Measurements from ENCODE around the gene NUDT7.

The NUDT7 gene

DNA sequence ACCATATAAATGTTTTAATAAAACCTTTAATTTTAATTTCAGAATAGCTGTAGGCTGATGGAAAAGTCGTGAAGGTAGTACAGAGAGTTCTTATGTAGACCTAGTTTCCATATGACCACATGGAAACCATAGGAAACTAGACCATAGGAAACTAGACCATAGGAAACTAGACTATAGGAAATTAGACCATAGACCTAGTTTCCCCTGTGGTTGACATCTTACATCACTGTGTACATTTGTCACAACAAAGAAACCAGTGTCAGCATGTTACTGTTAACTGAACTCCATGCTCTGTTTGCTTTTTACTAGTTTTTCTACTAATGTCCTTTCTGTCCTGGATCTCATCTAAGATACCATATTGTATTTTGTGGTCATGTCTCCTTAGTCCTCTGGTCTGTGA lies 14.6 kb downstream of the NUDT7 start:
- in situ Hi-C loops (cut with HindIII; ENCODE audit: low sequenced_read_pairs) = no loop called here
- TF ChIP-seq, protein P1, sequence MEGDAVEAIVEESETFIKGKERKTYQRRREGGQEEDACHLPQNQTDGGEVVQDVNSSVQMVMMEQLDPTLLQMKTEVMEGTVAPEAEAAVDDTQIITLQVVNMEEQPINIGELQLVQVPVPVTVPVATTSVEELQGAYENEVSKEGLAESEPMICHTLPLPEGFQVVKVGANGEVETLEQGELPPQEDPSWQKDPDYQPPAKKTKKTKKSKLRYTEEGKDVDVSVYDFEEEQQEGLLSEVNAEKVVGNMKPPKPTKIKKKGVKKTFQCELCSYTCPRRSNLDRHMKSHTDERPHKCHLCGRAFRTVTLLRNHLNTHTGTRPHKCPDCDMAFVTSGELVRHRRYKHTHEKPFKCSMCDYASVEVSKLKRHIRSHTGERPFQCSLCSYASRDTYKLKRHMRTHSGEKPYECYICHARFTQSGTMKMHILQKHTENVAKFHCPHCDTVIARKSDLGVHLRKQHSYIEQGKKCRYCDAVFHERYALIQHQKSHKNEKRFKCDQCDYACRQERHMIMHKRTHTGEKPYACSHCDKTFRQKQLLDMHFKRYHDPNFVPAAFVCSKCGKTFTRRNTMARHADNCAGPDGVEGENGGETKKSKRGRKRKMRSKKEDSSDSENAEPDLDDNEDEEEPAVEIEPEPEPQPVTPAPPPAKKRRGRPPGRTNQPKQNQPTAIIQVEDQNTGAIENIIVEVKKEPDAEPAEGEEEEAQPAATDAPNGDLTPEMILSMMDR (IDR thresholded peaks at IDR 0.05; ENCODE audit: low read depth, low read length) = no peak
- no peak for DNase-seq (ENCODE audit: low read depth, low spot score)
- no peak overlapping the region for H3K4me3 ChIP-seq (ENCODE audit: low read depth, low read length)

DNA sequence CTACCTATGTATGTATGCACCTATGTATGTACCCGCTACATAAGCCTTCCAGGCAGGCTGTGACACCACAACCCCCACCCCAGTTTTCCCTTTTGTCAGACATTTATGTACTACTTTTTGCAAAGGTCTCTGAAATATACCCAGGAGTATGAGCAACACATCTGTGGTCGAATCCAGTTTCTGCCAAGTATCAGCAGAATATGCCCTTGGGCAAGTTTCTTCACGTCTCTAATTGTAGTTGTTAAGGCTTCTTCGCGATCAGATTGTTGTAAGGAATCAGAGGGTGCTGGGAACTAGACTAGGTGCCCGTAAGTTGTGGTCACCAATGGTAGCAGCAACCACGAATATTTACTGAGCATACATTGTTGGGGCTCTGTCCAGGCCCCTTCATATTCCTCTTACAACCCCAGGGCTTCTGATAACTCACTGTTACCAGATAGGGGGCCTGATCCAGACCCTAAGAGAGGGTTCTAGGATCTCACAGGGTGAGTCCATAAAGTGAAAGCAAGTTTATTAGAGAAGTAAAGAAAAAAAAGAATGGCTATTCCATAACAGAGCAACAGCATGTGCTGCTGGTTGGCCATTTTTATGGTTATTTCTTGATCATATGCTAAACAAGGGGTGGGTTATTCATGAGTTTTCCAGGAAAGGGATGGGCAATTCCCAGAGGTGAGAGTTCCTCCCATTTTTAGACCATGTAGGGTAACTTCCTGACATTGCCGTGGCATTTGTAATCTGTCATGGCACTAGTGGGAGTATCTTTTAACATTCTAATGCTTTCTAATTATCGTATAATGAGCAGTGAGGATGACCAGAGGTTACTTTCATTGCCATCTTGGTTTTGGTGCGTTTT lies 16.6 kb downstream of the NUDT7 start:
- in situ Hi-C loops (cut with HindIII; ENCODE audit: low sequenced_read_pairs) = no loop called here
- no peak overlapping the region for H3K4me3 ChIP-seq (ENCODE audit: low read depth, low read length)
- no peak for DNase-seq (ENCODE audit: low read depth, low spot score)
- TF ChIP-seq, protein P1 (IDR thresholded peaks at IDR 0.05; ENCODE audit: low read depth, low read length) = no peak

DNA sequence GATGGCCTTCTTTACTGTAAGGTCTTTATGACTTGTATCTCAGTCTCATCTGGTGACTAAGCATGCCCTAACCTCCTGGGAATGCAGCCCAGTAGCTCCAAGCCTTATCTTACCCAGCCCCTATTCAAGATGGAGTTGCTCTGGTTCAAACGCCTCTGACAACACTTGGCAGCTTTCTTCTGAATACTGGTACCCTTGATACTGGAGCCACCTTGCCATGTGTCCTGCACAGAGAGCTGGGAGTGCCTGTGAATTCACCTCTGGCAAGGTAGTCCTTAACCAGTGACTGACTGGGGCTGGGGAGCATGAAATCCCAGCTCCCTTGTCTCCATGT lies 17.2 kb downstream of the NUDT7 start:
- in situ Hi-C loops (cut with HindIII; ENCODE audit: low sequenced_read_pairs) = no loop called here
- TF ChIP-seq, protein P1 (IDR thresholded peaks at IDR 0.05; ENCODE audit: low read depth, low read length) = no peak
- DNase-seq (ENCODE audit: low read depth, low spot score) = no peak

DNA sequence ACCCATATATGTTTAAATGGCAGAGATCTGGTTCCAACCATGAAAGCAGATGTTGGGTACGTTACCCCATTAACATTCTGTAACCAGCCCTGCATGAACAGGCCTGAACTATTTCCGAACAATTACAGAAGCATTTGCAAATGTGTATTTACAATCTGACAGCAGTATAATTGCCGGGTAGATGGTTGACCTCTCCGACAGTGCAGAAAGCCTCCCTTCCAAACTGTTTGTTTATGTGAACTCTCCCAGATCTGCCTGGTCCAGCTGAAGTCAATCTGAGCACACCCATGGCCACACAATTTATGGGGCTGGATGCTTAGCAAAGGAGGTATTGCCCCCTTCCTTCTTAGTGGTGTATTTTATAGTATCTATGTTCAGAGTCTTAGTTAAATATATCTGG lies 21.8 kb downstream of the NUDT7 start:
- DNase-seq (ENCODE audit: low read depth, low spot score) = no peak
- no peak overlapping the region for H3K4me3 ChIP-seq (ENCODE audit: low read depth, low read length)
- in situ Hi-C loops (cut with HindIII; ENCODE audit: low sequenced_read_pairs) = no loop called here
- TF ChIP-seq, protein P1 (IDR thresholded peaks at IDR 0.05; ENCODE audit: low read depth, low read length) = no peak

More for the DNA sequence above, 17.2 kb downstream of the NUDT7 start:
- H3K4me3 ChIP-seq (ENCODE audit: low read depth, low read length) = no peak overlapping the region

DNA sequence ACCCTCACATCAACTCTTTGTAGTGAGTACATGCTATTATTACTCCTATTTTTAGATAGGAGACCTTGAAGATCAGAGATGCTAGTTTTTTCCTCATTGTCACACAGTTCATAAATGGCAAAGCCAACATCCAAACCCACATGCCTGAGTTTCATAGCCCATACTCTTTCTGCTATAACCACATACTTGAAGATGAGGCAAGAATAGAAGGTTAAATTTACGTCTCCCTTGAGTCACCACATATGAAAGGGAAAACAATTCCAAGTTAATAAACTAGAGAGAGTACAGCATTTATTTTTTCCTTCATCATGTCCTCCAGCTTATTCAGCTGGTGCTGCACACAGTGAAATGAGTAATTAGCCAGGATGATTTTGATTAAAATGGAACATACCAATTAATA lies 23.7 kb downstream of the NUDT7 start:
- TF ChIP-seq, protein P1 (IDR thresholded peaks at IDR 0.05; ENCODE audit: low read depth, low read length) = no peak
- no peak for DNase-seq (ENCODE audit: low read depth, low spot score)
- no peak overlapping the region for H3K4me3 ChIP-seq (ENCODE audit: low read depth, low read length)
- in situ Hi-C loops (cut with HindIII; ENCODE audit: low sequenced_read_pairs) = no loop called here

DNA sequence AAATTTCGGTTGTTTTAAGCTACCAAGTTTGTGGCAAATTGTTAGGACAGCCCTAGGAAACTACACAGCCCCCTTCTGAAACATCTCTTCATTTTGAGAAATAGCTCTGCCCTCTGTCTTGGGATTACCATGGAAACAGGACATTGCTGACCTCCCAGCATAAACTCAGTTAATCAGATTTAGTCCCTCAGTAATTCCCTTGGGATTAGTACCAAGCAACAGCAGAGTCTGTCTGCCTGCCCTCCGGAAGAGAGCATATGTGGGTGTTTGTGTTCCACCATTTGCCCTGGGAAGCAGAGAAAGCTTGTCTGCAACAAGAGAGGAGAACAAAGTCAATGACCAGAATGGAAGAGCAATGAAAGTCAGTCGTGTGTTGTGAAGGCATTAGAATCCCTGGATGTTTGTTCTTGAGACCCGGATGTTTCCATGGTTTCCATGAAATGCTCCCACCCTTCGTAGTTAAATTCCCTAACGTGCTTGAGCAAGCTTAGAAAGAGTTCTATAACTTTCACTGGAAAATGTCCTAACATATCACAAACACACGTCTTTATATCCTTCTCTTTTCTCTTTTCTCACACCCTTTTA lies 26.2 kb downstream of the NUDT7 start:
- no peak for DNase-seq (ENCODE audit: low read depth, low spot score)
- in situ Hi-C loops (cut with HindIII; ENCODE audit: low sequenced_read_pairs) = no loop called here
- H3K4me3 ChIP-seq (ENCODE audit: low read depth, low read length) = no peak overlapping the region
- TF ChIP-seq, protein P1 (IDR thresholded peaks at IDR 0.05; ENCODE audit: low read depth, low read length) = no peak
